Measurements from ENCODE around the gene DCN.

The DCN gene

GRCh38 chr12:91120781-91121180 lies 61.8 kb downstream of the DCN start:
- no peak for DNase-seq (ENCODE audit: low read depth)
- no peak for TF ChIP-seq CTCF (IDR thresholded peaks at IDR 0.05; ENCODE audit: low read length, missing control alignments)
- no peak overlapping the region for H3K4me3 ChIP-seq (replicated peaks; ENCODE audit: low read depth, low read length)

- TF ChIP-seq CTCF (IDR thresholded peaks at IDR 0.05; ENCODE audit: low read length, missing control alignments) = no peak
- no peak overlapping the region for H3K4me3 ChIP-seq (replicated peaks; ENCODE audit: low read depth, low read length)
- DNase-seq (ENCODE audit: low read depth) = no peak
Observed at GRCh38 chr12:91119089-91119488, 63.5 kb downstream of the DCN start.

GRCh38 chr12:91113621-91114020 lies 69.0 kb downstream of the DCN start:
- TF ChIP-seq CTCF (IDR thresholded peaks at IDR 0.05; ENCODE audit: low read length, missing control alignments) = no peak
- no peak overlapping the region for H3K4me3 ChIP-seq (replicated peaks; ENCODE audit: low read depth, low read length)
- no peak for DNase-seq (ENCODE audit: low read depth)

- peak; percentile 60 for DNase-seq (ENCODE audit: low read depth)
- peak within 1 kb of the TSS; percentile 55 for H3K4me3 ChIP-seq (replicated peaks; ENCODE audit: low read depth, low read length)
- TF ChIP-seq CTCF (IDR thresholded peaks at IDR 0.05; ENCODE audit: low read length, missing control alignments) = no peak
Observed at GRCh38 chr12:91111366-91112325, 71.0 kb downstream of the DCN start, which contains the start of gene LUM. Gene LUM, minus strand, starts transcription at chr12:91111494. Its CDS starts 2,515 bp downstream, at chr12:91108979.

- TF ChIP-seq CTCF (IDR thresholded peaks at IDR 0.05; ENCODE audit: low read length, missing control alignments) = no peak
Observed at GRCh38 chr12:91110311-91110924, 72.2 kb downstream of the DCN start.

GRCh38 chr12:91109581-91110310 lies 72.9 kb downstream of the DCN start:
- TF ChIP-seq CTCF (IDR thresholded peaks at IDR 0.05; ENCODE audit: low read length, missing control alignments) = no peak
- H3K4me3 ChIP-seq (replicated peaks; ENCODE audit: low read depth, low read length) = peak overlapping the region; percentile 55
- no peak for DNase-seq (ENCODE audit: low read depth)

More at GRCh38 chr12:91110311-91110924, 72.2 kb downstream of the DCN start:
- H3K4me3 ChIP-seq (replicated peaks; ENCODE audit: low read depth, low read length) = peak overlapping the region; percentile 55
- no peak for DNase-seq (ENCODE audit: low read depth)
